NT2/D1 (cell line): ENCODE results near the gene SV2B.

Experiments
- YY1 ChIP-seq: IDR thresholded peaks from 2 replicates; pipeline ENCODE4 v1.6.1; 2011; ENCODE audit not compliant: insufficient read length, insufficient read depth
- ZNF274 ChIP-seq: IDR thresholded peaks from 2 replicates; pipeline ENCODE4 v1.6.1; 2011; ENCODE audit warnings: mild to moderate bottlenecking, low read depth, low read length

DNA sequence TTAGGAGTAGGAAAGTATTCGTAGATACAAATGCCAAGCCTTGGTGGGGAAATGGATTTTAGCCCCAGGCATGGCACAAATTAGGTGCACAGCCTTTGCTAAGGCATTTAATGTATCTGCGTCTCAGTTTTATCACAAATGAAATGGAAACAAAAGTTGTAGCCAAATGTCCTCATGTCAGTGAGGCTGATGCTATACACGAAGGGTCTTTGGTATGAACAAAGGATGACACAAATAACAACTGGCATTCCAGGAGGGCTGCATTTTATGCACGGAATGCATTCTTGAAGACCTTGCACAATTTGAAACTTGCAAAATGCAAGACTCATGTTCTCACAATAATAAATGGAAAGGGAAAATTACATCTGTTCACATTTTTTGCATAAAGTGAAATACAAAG lies 181.9 kb downstream of the SV2B start:
- no peak for TF ChIP-seq YY1
- no peak for TF ChIP-seq ZNF274
